PC-3 (cell line): ENCODE results near the gene LDHAL6B.

Source experiments
- EZH2 ChIP-seq: fragments of 300-600 bp; sonication (generic); IDR thresholded peaks from one replicate; pipeline ENCODE4 v1.6.1; 2017; ENCODE audit warnings: antibody characterized with exemption, mild to moderate bottlenecking, low read length; ENCODE audit not compliant: unreplicated experiment
- TF ChIP-seq, protein P1 (sequence below): fragments of 300-600 bp; sonication (generic); conservative IDR thresholded peaks from 2 replicates; pipeline ENCODE4 v1.5.1; 2017; ENCODE audit warnings: antibody characterized with exemption, low read depth, mild to moderate bottlenecking, low read length

DNA sequence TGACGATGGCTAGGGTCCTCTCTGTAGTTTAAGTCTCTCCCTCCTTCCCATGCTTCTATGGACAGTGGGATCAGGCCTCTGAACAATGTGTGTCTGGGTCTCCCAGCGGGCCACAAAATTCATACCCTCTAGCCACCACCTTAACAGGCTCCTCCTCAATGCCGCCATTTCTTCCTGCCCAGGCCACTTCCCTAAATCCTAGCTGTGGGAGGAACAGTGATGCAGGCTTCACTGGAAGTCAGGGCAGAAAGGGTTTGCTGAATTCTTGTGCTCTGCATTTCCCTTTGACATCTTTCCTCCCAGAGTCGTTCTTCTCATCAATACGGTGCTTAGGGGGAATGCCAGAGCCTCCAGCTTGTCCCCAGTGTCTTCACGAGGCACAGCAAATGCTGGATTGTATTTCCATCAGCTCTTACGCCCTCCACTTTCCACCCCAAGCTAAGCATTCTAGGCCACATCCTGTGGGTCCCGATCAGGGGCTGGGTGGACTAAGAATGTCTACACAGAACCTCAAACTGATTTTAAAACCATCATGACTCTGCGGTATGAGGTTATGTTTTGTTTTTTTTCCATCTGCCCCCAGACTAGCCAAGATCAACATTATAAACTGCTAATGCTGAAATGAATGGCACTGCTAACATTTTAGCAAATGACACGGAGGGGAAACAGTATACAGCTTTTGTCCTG lies 11.9 kb upstream of the LDHAL6B start:
- TF ChIP-seq, protein P1, sequence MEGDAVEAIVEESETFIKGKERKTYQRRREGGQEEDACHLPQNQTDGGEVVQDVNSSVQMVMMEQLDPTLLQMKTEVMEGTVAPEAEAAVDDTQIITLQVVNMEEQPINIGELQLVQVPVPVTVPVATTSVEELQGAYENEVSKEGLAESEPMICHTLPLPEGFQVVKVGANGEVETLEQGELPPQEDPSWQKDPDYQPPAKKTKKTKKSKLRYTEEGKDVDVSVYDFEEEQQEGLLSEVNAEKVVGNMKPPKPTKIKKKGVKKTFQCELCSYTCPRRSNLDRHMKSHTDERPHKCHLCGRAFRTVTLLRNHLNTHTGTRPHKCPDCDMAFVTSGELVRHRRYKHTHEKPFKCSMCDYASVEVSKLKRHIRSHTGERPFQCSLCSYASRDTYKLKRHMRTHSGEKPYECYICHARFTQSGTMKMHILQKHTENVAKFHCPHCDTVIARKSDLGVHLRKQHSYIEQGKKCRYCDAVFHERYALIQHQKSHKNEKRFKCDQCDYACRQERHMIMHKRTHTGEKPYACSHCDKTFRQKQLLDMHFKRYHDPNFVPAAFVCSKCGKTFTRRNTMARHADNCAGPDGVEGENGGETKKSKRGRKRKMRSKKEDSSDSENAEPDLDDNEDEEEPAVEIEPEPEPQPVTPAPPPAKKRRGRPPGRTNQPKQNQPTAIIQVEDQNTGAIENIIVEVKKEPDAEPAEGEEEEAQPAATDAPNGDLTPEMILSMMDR = no peak
- no peak for TF ChIP-seq EZH2
